Measurements from ENCODE around the gene NRDE2.
"Not testable (repeated sequence)": the region's sequence is repeated elsewhere in the genome, so short reads cannot be mapped to it uniquely, and the experiment has no call there.

NRDE2 gene

GRCh38 chr14:90263748-90264449, 67.8 kb downstream of the NRDE2 start:
- no peak for DNase-seq

GRCh38 chr14:90256354-90257131, 75.2 kb downstream of the NRDE2 start, which contains the start of gene PSMC1:
TSS of gene PSMC1 (plus strand) at chr14:90256553. CDS start at chr14:90256598, 45 bp downstream.
- DNase-seq: peak; percentile 90

GRCh38 chr14:90255871-90256270, 75.9 kb downstream of the NRDE2 start:
- DNase-seq: no peak

- no peak for DNase-seq
These were observed 77.9 kb downstream of the NRDE2 start for GRCh38 chr14:90253826-90254225.

GRCh38 chr14:90248594-90248993, 83.1 kb downstream of the NRDE2 start:
- no peak for DNase-seq

- DNase-seq: not testable (repeated sequence)
These were observed 84.3 kb downstream of the NRDE2 start for GRCh38 chr14:90247441-90247840.

GRCh38 chr14:90246936-90247335, 84.8 kb downstream of the NRDE2 start:
- DNase-seq: no peak

- DNase-seq: no peak
These were observed 89.3 kb downstream of the NRDE2 start for GRCh38 chr14:90242444-90242843.

- DNase-seq: no peak
These were observed 92.6 kb downstream of the NRDE2 start for GRCh38 chr14:90239139-90239538.

GRCh38 chr14:90235179-90235976, 96.4 kb downstream of the NRDE2 start:
- peak; percentile 71 for DNase-seq

- not testable (repeated sequence) for DNase-seq
These were observed 101.8 kb downstream of the NRDE2 start for GRCh38 chr14:90229942-90230341.

GRCh38 chr14:90228478-90228877, 103.3 kb downstream of the NRDE2 start:
- DNase-seq: no peak
